ENCODE data around the gene IRF4. TPM values are rescaled to one million over a fixed set of nuclear protein-coding genes. Genes with fewer than 3 reads are reported as not detected.

Gene IRF4
- total RNA-seq, 2 experiments from 2014 or later: 189 to 291 TPM

- peaks cover 100% of the 10 kb centered on the region for H3K4me1 ChIP-seq (ENCODE audit: insufficient read depth, low read length, poor library complexity, severe bottlenecking)
- H3K79me2 ChIP-seq (ENCODE audit: insufficient read depth, low read depth, low read length): no peaks in the 10 kb centered on the region
- no peak for DNase-seq (ENCODE audit: low spot score)
- H2AFZ ChIP-seq (ENCODE audit: low read length): peak overlapping the region; percentile 32; the same call in 1 of the 2 replicates
- no peak for TF ChIP-seq CTCF (conservative IDR thresholded peaks at IDR 0.05; ENCODE audit: low read length)
- TF ChIP-seq EZH2phosphoT487 (IDR thresholded peaks at IDR 0.05; ENCODE audit: borderline replicate concordance, low read depth, low read length): no peak
- no peaks in the 10 kb centered on the region for H3K9me2 ChIP-seq (ENCODE audit: insufficient read depth, low read length)
- H3K27ac ChIP-seq (ENCODE audit: low read depth, low read length, poor library complexity, severe bottlenecking): peak overlapping the region; percentile 86
- peak overlapping the region; percentile 66 for H3K4me2 ChIP-seq (ENCODE audit: low read length)
- ChIA-PET CTCF (ENCODE audit: unreplicated experiment) (interaction anchor here (0.5 to 1.5 kb wide), 3 partner anchors 8 to 52 kb away, joined by 3 to 5 read pairs (median 3); no protein-coding TSS in a partner anchor), POLR2A (interaction anchor here (1.0 to 8.4 kb wide), 10 partner anchors 8 to 41 kb away, joined by 3 to 77 read pairs (median 6); partner anchors contain the start of gene IRF4)
- no peak overlapping the region for H3K4me3 ChIP-seq (ENCODE audit: low read depth, low read length, poor library complexity, severe bottlenecking)
- no peaks in the 10 kb centered on the region for H3K9me3 ChIP-seq (ENCODE audit: low read length)
- no TSS peak for BruUV-seq (replicated peaks)
- H4K20me1 ChIP-seq (ENCODE audit: insufficient read depth, low read length): no peaks in the 10 kb centered on the region
- intact Hi-C loops (cut with micrococcal nuclease; ENCODE audit: unreplicated experiment): no loop called here
- no peaks in the 10 kb centered on the region; the same call in 1 of the 2 replicates for H3K36me3 ChIP-seq (ENCODE audit: insufficient read depth, low read length)
Measured at GRCh38 chr6:357261-357790, 34.2 kb upstream of the IRF4 start.

DNA sequence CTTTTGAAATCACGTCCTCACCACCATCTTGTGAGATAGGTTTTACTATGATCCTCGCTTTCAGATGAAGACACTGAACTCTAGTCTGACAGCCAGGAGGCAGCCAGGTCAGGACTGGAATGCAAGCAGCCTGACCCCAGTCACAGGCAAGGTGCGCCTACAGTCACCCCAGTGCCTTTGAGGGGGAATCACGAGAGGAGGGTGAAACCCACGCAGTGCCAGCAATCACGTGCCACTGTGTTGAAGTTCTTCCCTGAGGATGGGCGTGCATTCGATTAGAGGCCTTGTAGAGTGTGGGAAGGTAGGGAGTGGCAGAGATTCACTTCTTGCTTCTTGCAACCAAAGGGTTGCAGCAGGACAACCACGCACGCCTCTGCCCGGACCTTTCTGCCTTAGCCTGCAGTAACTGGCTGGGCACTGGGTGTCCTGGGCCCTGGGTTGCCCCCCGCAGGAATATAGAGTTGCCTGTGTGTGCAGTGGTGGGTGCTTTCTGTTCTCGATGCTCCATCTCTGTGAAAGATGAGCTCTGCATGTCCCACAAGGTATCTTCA is 33.7 kb upstream of the IRF4 start:
- Histone ChIP-seq H3K36me3 (ENCODE audit: insufficient read depth, low read length) (no peaks in the 10 kb centered on the region), H4K20me1 (ENCODE audit: insufficient read depth, low read length) (no peaks in the 10 kb centered on the region), H3K27ac (ENCODE audit: low read depth, low read length, poor library complexity, severe bottlenecking) (peak overlapping the region; percentile 86), H2AFZ (ENCODE audit: low read length) (no peak overlapping the region), H3K9me3 (ENCODE audit: low read length) (no peaks in the 10 kb centered on the region), H3K4me3 (ENCODE audit: low read depth, low read length, poor library complexity, severe bottlenecking) (no peak overlapping the region), H3K79me2 (ENCODE audit: insufficient read depth, low read depth, low read length) (no peaks in the 10 kb centered on the region), H3K9me2 (ENCODE audit: insufficient read depth, low read length) (no peaks in the 10 kb centered on the region), H3K4me2 (ENCODE audit: low read length) (peak overlapping the region; percentile 66), H3K4me1 (ENCODE audit: insufficient read depth, low read length, poor library complexity, severe bottlenecking) (peaks cover 100% of the 10 kb centered on the region)
- DNase-seq (ENCODE audit: low spot score): no peak
- intact Hi-C loops (cut with micrococcal nuclease; ENCODE audit: unreplicated experiment): no loop called here
- ChIA-PET POLR2A (interaction anchor here (0.8 to 3.9 kb wide), 5 partner anchors 9 to 49 kb away, joined by 3 to 15 read pairs (median 3); partner anchors contain the start of gene IRF4), CTCF (ENCODE audit: unreplicated experiment) (interaction anchor here (0.8 kb wide), 1 partner anchor 52 kb away, joined by 3 read pairs; no protein-coding TSS in a partner anchor)
- TF ChIP-seq EZH2phosphoT487 (IDR thresholded peaks at IDR 0.05; ENCODE audit: borderline replicate concordance, low read depth, low read length) (no peak), CTCF (conservative IDR thresholded peaks at IDR 0.05; ENCODE audit: low read length) (0 out of 2 replicates have a peak, but pooled peaks have one; percentile 11)
- BruUV-seq (replicated peaks): no TSS peak

DNA sequence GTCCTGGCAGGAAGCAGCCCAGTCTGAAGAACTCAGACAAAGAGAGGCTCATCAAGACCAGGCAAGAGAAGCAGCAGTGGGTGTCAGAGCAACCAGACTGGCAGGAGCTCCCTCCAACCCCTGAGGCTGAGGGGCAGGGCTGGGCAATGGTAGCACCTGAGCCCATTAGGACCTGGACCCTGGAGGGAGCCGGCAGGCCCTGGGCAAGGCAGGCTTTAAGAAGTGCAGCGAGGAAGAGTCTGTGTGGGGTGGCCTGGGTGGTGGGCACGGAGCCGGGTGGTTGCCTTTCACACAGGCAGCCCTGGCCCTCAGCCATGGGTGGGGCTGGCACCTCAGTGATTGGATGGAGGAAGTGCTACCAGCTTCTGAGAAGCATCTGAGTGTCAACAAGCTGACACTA is 33.1 kb upstream of the IRF4 start:
- no peaks in the 10 kb centered on the region for H3K36me3 ChIP-seq (ENCODE audit: insufficient read depth, low read length)
- ChIA-PET CTCF (ENCODE audit: unreplicated experiment) (interaction anchor here (0.8 kb wide), 1 partner anchor 53 kb away, joined by 3 read pairs; no protein-coding TSS in a partner anchor), POLR2A (interaction anchor here (0.8 to 3.9 kb wide), 5 partner anchors 8 to 49 kb away, joined by 3 to 15 read pairs (median 3); partner anchors contain the start of gene IRF4)
- peak overlapping the region; percentile 86 for H3K27ac ChIP-seq (ENCODE audit: low read depth, low read length, poor library complexity, severe bottlenecking)
- no peaks in the 10 kb centered on the region for H3K9me3 ChIP-seq (ENCODE audit: low read length)
- no peaks in the 10 kb centered on the region for H4K20me1 ChIP-seq (ENCODE audit: insufficient read depth, low read length)
- H2AFZ ChIP-seq (ENCODE audit: low read length): no peak overlapping the region
- H3K79me2 ChIP-seq (ENCODE audit: insufficient read depth, low read depth, low read length): no peaks in the 10 kb centered on the region
- H3K4me2 ChIP-seq (ENCODE audit: low read length): peak overlapping the region; percentile 66
- no peak for DNase-seq (ENCODE audit: low spot score)
- H3K9me2 ChIP-seq (ENCODE audit: insufficient read depth, low read length): no peaks in the 10 kb centered on the region
- no peak overlapping the region for H3K4me3 ChIP-seq (ENCODE audit: low read depth, low read length, poor library complexity, severe bottlenecking)
- intact Hi-C loops (cut with micrococcal nuclease; ENCODE audit: unreplicated experiment): no loop called here
- H3K4me1 ChIP-seq (ENCODE audit: insufficient read depth, low read length, poor library complexity, severe bottlenecking): peaks cover 100% of the 10 kb centered on the region
- TF ChIP-seq CTCF (conservative IDR thresholded peaks at IDR 0.05; ENCODE audit: low read length): no peak
- TF ChIP-seq EZH2phosphoT487 (IDR thresholded peaks at IDR 0.05; ENCODE audit: borderline replicate concordance, low read depth, low read length): no peak
- BruUV-seq (replicated peaks): no TSS peak

All from OCI-LY7 (cell line).